GM12878 (cell line): ENCODE results near the gene SLC10A1. TPM values are rescaled to one million over a fixed set of nuclear protein-coding genes. Genes with fewer than 3 reads are reported as not detected.

Experiments
- ATAC-seq: fragments of 200-7000 bp; cut with Tn5 transposase; 3 replicates; pipeline ENCODE4 v1.9.1; 2020; ENCODE audit warnings: mild to moderate bottlenecking, moderate library complexity
- BruUV-seq: library from RNA; stranded (reverse); fragments of 400-500 nt; replicated peaks from 2 replicates; lab custom pipeline; 2021; lab: Mats Ljungman, UMichigan
- CTCF ChIA-PET: fragments of 300-600 bp; sonication (Branson Sonifier 250); formaldehyde crosslinking; extraction: SDS; loops from one replicate; lab custom pipeline; 2021; ENCODE audit warnings: inconsistent platforms; lab: Yijun Ruan, JAX
- POLR2A ChIA-PET: fragments of 350-600 bp; formaldehyde crosslinking; extraction: SDS; loops from one replicate; lab custom pipeline; 2021; ENCODE audit warnings: inconsistent platforms; lab: Charles Lee
- RAD21 ChIA-PET: fragments of 300-600 bp; sonication (Branson Sonifier 250); formaldehyde crosslinking; loops from one replicate; lab custom pipeline; 2023; ENCODE audit warnings: antibody characterized with exemption; ENCODE audit not compliant: unreplicated experiment; lab: Charles Lee
- SMC1A ChIA-PET: fragments of 300-600 bp; sonication (Branson Sonifier 250); formaldehyde crosslinking; loops from one replicate; lab custom pipeline; 2023; ENCODE audit not compliant: unreplicated experiment, uncharacterized antibody; lab: Charles Lee
- DNase-seq: peaks from one replicate; pipeline ENCODE4 v3.0.0-alpha.2; 2011; ENCODE audit warnings: low read depth, low spot score
- FAIRE-seq: peaks from 3 replicates; lab custom pipeline; 2011; peaks lifted over from hg19 to GRCh38; lab: Jason Lieb, UNC
- H2AFZ ChIP-seq: 2 replicates; pipeline ENCODE4 v1.6.0; 2011; ENCODE audit warnings: low read depth, low read length, control low read depth; ENCODE audit not compliant: control insufficient read depth
- H3K27ac ChIP-seq: 2 replicates; pipeline ENCODE4 v1.5.1; 2011; ENCODE audit warnings: control low read depth; ENCODE audit not compliant: control insufficient read depth, insufficient read depth
- H3K27me3 ChIP-seq, 2 experiments: replicated peaks in 1 of 2; 2 replicates each; pipeline versions ENCODE4 v1.6.0 to v1.6.1; 2011; ENCODE audit warnings: low read length in 1 of 2; ENCODE audit not compliant: control insufficient read depth in 2 of 2, insufficient read depth in 2 of 2
- H3K36me3 ChIP-seq, 2 experiments: 2 replicates each; pipeline ENCODE4 v1.5.1; 2011; ENCODE audit warnings: low read length in 1 of 2; ENCODE audit not compliant: control insufficient read depth in 2 of 2, insufficient read depth in 2 of 2
- H3K4me1 ChIP-seq: 2 replicates; pipeline ENCODE4 v1.6.1; 2011; ENCODE audit warnings: mild to moderate bottlenecking, low read length, moderate library complexity, mixed read lengths; ENCODE audit not compliant: control insufficient read depth, insufficient read depth
- H3K4me2 ChIP-seq: 2 replicates; pipeline ENCODE4 v1.6.0; 2011; ENCODE audit warnings: control low read depth; ENCODE audit not compliant: control insufficient read depth, insufficient read depth
- H3K4me3 ChIP-seq: fragments of 200-600 bp; sonication (generic); 2 replicates; pipeline ENCODE4 v1.5.1; 2016
- H3K79me2 ChIP-seq: 2 replicates; pipeline ENCODE4 v1.6.0; 2011; ENCODE audit warnings: low read length; ENCODE audit not compliant: control insufficient read depth, insufficient read depth
- H3K9ac ChIP-seq: 2 replicates; pipeline ENCODE4 v1.8.0; 2011; ENCODE audit warnings: low read length, control low read depth, mixed read lengths; ENCODE audit not compliant: control insufficient read depth, insufficient read depth
- H3K9me3 ChIP-seq: replicated peaks from 3 replicates; pipeline ENCODE4 v1.5.1; 2011; ENCODE audit warnings: mild to moderate bottlenecking, low read length; ENCODE audit not compliant: control insufficient read depth, insufficient read depth
- H4K20me1 ChIP-seq: 2 replicates; pipeline ENCODE4 v1.6.0; 2011; ENCODE audit not compliant: control insufficient read depth, insufficient read depth
- ATF3 ChIP-seq: IDR thresholded peaks from 2 replicates; pipeline ENCODE4 v1.6.1; 2011; ENCODE audit warnings: low read depth, mild to moderate bottlenecking, low read length, moderate library complexity, borderline replicate concordance; ENCODE audit errors: extremely low read depth
- BMI1 ChIP-seq: fragments of 450-650 bp; IDR thresholded peaks from 2 replicates; pipeline ENCODE4 v1.6.1; 2016; ENCODE audit warnings: mild to moderate bottlenecking, moderate library complexity, borderline replicate concordance
- HDGF ChIP-seq: fragments of 450-650 bp; IDR thresholded peaks from 2 replicates; pipeline ENCODE4 v1.6.1; 2016; ENCODE audit warnings: antibody characterized with exemption
- IKZF2 ChIP-seq, 2 experiments: fragments of 450-650 bp; IDR thresholded peaks; 2 replicates each; pipeline ENCODE4 v1.6.1; 2017; ENCODE audit warnings: mild to moderate bottlenecking in 2 of 2, moderate library complexity in 2 of 2
- LARP7 ChIP-seq: fragments of 450-650 bp; IDR thresholded peaks from 2 replicates; pipeline ENCODE4 v1.6.1; 2017; ENCODE audit warnings: mild to moderate bottlenecking
- NFXL1 ChIP-seq: fragments of 450-650 bp; IDR thresholded peaks from 2 replicates; pipeline ENCODE4 v1.6.1; 2017; ENCODE audit warnings: antibody characterized with exemption, mild to moderate bottlenecking, borderline replicate concordance
- NFYB ChIP-seq: IDR thresholded peaks from 2 replicates; pipeline ENCODE4 v1.6.1; 2011; ENCODE audit warnings: low read depth, mild to moderate bottlenecking, low read length, improper control_type of control experiment, moderate library complexity; ENCODE audit not compliant: insufficient read depth
- POLR2AphosphoS2 ChIP-seq: IDR thresholded peaks from 2 replicates; pipeline ENCODE4 v1.6.1; 2011; ENCODE audit warnings: low read depth, mild to moderate bottlenecking, low read length, improper control_type of control experiment, moderate library complexity
- POLR2AphosphoS5 ChIP-seq: IDR thresholded peaks from 2 replicates; pipeline ENCODE4 v1.6.1; 2011; ENCODE audit warnings: mild to moderate bottlenecking, low read length, inconsistent platforms
- RELA ChIP-seq: fragments of 450-650 bp; IDR thresholded peaks from 2 replicates; pipeline ENCODE4 v1.8.0; 2014; ENCODE audit warnings: borderline replicate concordance; ENCODE audit not compliant: partially characterized antibody
- RUNX3 ChIP-seq: IDR thresholded peaks from 2 replicates; pipeline ENCODE4 v1.6.1; 2012; ENCODE audit warnings: low read length, inconsistent platforms
- YY1 ChIP-seq: IDR thresholded peaks from 2 replicates; pipeline ENCODE4 v1.6.1; 2011; ENCODE audit warnings: low read depth, mild to moderate bottlenecking, low read length
- ZSCAN29 ChIP-seq: fragments of 450-650 bp; IDR thresholded peaks from 2 replicates; pipeline ENCODE4 v1.6.1; 2017; ENCODE audit warnings: mild to moderate bottlenecking, moderate library complexity
- WGBS: methylation state at CpG from one replicate; pipeline ENCODE4 v1.1.6; 2016; ENCODE audit warnings: low lambda C conversion rate; ENCODE audit not compliant: insufficient replicate concordance, insufficient coverage; ENCODE audit errors: missing lambda C conversion rate; 5-methylcytosine and 5-hydroxymethylcytosine counted together
- in situ Hi-C: fragments of 300-500 bp; cut with MboI; formaldehyde crosslinking; loops from 9 replicates; pipeline ENCODE4 v1.14.3; 2018; ENCODE audit warnings: mixed read lengths
- intact Hi-C: fragments of 100-400 bp; cut with micrococcal nuclease; formaldehyde crosslinking; loops from one replicate; pipeline ENCODE4 v1.14.2; 2022; ENCODE audit not compliant: unreplicated experiment
- polyA plus RNA-seq, 11 experiments: library from polyadenylated mRNA; depleted of rRNA in 4 of 11; unstranded in 6 of 11; stranded (reverse) in 5 of 11; fragments of >200 nt; fragmentation: Nextera tagmentation in 4 of 11; fragmentation: Illumina TruSeq in 1 of 11; extraction: Ambion mirVana in 4 of 11; extraction: Trizol in 1 of 11; gene quantifications; 1 replicate in 1 of 11; 2 replicates in 10 of 11; pipeline versions ENCODE4 v1.2.1 to v1.2.3, GENCODE V29; 2011 to 2016; ENCODE audit warnings: inconsistent platforms in 2 of 11, missing spikeins in 2 of 11, low read depth in 1 of 11
- total RNA-seq, 4 experiments: library from RNA; depleted of rRNA in 3 of 4; stranded (reverse); fragments of >200 nt in 3 of 4; fragmentation: Illumina TruSeq in 1 of 4; extraction: Trizol in 1 of 4; gene quantifications; 2 replicates each; pipeline versions ENCODE4 v1.2.1 to v1.2.3, GENCODE V29; 2013 to 2021
- TF ChIP-seq, protein P1 (sequence below): fragments of 450-650 bp; IDR thresholded peaks from 2 replicates; pipeline ENCODE4 v1.6.1; 2017; ENCODE audit warnings: antibody characterized with exemption, mild to moderate bottlenecking, moderate library complexity

The SLC10A1 gene
- total and polyA plus RNA-seq, 10 of the 15 experiments (the other 5 are each of a cell fraction or from before 2014, with no cell fraction given): 0.15 to 0.16 TPM; not detected in 8

- SMC1A ChIA-PET: interaction anchor here (1.7 kb wide), 1 partner anchor 22 kb away, joined by 3 read pairs; no protein-coding TSS in a partner anchor
- WGBS: 92% methylated on average over 6 of the region's 7 CpGs
- BruUV-seq: no TSS peak
- peaks cover 3% of the 10 kb centered on the region; the same call in 1 of the 2 replicates for H4K20me1 ChIP-seq
- no peak overlapping the region for H3K4me3 ChIP-seq
- intact Hi-C loops (no loop called here), in situ Hi-C loops (no loop called here)
- CTCF ChIA-PET: no interaction called here
- H3K79me2 ChIP-seq: peaks cover 19% of the 10 kb centered on the region
- POLR2A ChIA-PET: interaction anchor here (0.7 to 1.0 kb wide), 2 partner anchors 19 to 332 kb away, joined by 3 to 4 read pairs; no protein-coding TSS in a partner anchor
- H3K4me1 ChIP-seq: peaks cover 3% of the 10 kb centered on the region; the same call in 1 of the 2 replicates
- ATAC-seq (peak; percentile 21), DNase-seq (no peak), FAIRE-seq (no peak)
- no peak overlapping the region for H3K27ac ChIP-seq
- H3K4me2 ChIP-seq: no peak overlapping the region
- no peak overlapping the region for H2AFZ ChIP-seq
- peaks cover 28 to 37% of the 10 kb centered on the region in 2 experiments for H3K36me3 ChIP-seq
- RAD21 ChIA-PET: no interaction called here
- H3K9me3 ChIP-seq: no peaks in the 10 kb centered on the region
- no peak overlapping the region for H3K9ac ChIP-seq
- TF ChIP-seq BMI1: no peak
- no peak for TF ChIP-seq ATF3
- 0 out of 2 replicates have a peak, but pooled peaks have one; percentile 47 for TF ChIP-seq POLR2AphosphoS5
- no peak for TF ChIP-seq HDGF
- TF ChIP-seq NFYB: no peak
- TF ChIP-seq IKZF2 (IDR thresholded peaks at IDR 0.05): 0 out of 4 replicates have a peak, but pooled peaks of 1 of the 2 experiments have one; percentile 1
- TF ChIP-seq POLR2AphosphoS2: peak; percentile 3
- no peak for TF ChIP-seq ZSCAN29
- TF ChIP-seq LARP7: no peak
- TF ChIP-seq NFXL1: no peak
- no peak for TF ChIP-seq RELA
- no peak for TF ChIP-seq YY1
- TF ChIP-seq, protein P1, sequence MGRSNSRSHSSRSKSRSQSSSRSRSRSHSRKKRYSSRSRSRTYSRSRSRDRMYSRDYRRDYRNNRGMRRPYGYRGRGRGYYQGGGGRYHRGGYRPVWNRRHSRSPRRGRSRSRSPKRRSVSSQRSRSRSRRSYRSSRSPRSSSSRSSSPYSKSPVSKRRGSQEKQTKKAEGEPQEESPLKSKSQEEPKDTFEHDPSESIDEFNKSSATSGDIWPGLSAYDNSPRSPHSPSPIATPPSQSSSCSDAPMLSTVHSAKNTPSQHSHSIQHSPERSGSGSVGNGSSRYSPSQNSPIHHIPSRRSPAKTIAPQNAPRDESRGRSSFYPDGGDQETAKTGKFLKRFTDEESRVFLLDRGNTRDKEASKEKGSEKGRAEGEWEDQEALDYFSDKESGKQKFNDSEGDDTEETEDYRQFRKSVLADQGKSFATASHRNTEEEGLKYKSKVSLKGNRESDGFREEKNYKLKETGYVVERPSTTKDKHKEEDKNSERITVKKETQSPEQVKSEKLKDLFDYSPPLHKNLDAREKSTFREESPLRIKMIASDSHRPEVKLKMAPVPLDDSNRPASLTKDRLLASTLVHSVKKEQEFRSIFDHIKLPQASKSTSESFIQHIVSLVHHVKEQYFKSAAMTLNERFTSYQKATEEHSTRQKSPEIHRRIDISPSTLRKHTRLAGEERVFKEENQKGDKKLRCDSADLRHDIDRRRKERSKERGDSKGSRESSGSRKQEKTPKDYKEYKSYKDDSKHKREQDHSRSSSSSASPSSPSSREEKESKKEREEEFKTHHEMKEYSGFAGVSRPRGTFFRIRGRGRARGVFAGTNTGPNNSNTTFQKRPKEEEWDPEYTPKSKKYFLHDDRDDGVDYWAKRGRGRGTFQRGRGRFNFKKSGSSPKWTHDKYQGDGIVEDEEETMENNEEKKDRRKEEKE: no peak
- TF ChIP-seq RUNX3: no peak
- no peaks in the 10 kb centered on the region for H3K27me3 ChIP-seq
These were observed 23.3 kb downstream of the SLC10A1 start for GRCh38 chr14:69773571-69774276.
